ENCODE results near the gene HEXA.

The HEXA gene

GRCh38 chr15:72318408-72318942 lies 57.3 kb downstream of the HEXA start:
- no peak for DNase-seq

- DNase-seq = peak; percentile 30
Observed at GRCh38 chr15:72315706-72316370, 60.0 kb downstream of the HEXA start.

- no peak for DNase-seq
Observed at GRCh38 chr15:72313881-72314280, 61.9 kb downstream of the HEXA start.

GRCh38 chr15:72313448-72313840 lies 62.4 kb downstream of the HEXA start:
- no peak for DNase-seq

GRCh38 chr15:72312605-72313447 lies 63.0 kb downstream of the HEXA start:
- DNase-seq = peak; percentile 46

GRCh38 chr15:72307026-72307425 lies 68.8 kb downstream of the HEXA start:
- no peak for DNase-seq

- no peak for DNase-seq
Observed at GRCh38 chr15:72306211-72306785, 69.5 kb downstream of the HEXA start.

GRCh38 chr15:72304596-72304995 lies 71.2 kb downstream of the HEXA start:
- no peak for DNase-seq

- no peak for DNase-seq
Observed at GRCh38 chr15:72302955-72303354, 72.9 kb downstream of the HEXA start.

Measured in right hindlimb (tissue), 1 donor.